ENCODE results near the gene ALDH3A1.

ALDH3A1 gene

DNA sequence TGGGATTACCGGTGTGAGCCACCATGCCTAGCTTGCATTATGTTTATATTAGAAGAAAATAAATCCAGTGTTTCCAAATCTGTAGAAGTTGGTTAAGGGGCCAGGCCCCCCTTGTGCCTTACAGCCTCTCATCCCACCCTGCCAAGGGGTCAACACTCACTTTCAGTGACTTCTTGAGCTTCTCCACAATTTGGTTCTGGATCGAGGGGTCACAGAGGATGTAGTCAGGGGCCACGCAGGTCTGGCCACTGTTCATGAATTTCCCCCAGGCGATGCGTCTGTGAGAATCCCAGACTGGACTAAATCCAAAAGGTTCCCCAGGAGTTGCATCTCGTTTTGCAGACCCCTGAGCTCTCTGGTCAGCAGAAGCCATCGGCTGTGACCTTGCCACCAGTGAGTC is 7.2 kb downstream of the ALDH3A1 start:
- DNase-seq, result no peak

- no peak for DNase-seq
Observed at GRCh38 chr17:19739241-19740201, 8.6 kb downstream of the ALDH3A1 start.

DNA sequence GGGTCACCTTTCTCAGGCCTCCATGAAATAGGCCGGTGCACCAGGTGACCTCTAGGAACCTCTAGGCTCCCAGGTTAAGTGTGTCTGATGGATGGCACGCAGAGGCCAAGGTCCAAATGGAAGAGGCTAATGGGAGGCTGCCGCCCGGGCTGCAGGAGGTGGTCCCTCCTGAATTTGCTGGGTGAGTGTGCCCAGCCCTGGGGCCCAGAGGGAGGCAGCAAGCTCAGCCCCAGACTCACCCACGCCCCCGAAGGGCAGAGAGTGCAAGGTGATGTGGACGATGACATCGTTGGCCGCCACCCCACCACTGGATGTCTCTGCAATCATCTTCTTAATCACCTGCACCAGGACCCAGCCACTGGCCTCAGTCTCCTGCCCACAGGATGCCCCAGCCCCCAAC is 9.3 kb downstream of the ALDH3A1 start:
- DNase-seq, result no peak

GRCh38 chr17:19738073-19738449 is 10.0 kb downstream of the ALDH3A1 start:
- no peak for DNase-seq

GRCh38 chr17:19737305-19738072 is 10.6 kb downstream of the ALDH3A1 start:
- no peak for DNase-seq

DNA sequence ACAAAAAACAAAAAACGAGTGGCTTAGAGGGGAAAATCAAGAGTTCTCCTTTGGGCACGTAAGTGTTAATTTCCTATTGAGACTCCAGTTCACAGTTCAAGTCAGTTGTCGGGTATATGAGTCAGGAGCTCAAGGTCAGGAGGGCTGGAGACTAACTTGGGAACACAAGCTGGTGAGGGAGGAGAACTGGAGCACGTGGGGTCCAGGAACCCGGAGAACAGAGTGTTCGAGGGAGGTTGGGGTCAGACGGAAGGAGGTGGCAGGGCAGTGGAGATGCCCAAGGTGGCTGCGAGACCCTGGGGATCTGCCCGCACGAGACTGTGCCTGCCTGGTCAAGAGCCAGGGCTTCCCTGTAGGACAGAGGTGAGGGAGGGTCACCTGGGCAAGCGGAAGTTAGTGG is 12.0 kb downstream of the ALDH3A1 start:
- DNase-seq, result no peak

DNA sequence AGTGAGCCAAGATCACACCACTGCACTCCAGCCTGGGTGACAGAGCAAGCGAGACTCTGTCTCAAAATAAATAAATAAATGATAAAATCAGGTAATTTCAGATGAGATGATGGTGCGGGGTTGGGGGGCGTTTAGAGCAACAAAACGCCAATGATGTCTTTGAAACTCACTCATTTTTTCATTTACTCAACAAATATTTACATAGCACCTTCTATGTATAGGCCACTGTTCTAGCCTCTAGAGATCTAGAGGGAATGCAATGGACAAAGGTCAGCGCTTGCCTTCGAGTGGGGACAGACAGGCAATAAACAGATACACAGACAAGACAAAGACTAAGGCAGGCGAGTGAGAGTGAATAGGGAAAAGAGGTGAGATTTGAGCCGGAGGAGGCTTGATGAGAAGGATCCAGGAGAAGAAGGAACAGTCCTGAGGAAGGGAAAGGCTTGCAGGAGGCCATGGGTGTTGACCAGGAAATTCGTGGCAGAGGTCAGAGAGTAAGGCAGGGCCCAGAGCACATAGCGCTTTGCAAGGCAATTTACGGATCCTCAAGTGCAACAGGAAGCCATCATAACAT is 14.1 kb downstream of the ALDH3A1 start:
- DNase-seq, result no peak

DNA sequence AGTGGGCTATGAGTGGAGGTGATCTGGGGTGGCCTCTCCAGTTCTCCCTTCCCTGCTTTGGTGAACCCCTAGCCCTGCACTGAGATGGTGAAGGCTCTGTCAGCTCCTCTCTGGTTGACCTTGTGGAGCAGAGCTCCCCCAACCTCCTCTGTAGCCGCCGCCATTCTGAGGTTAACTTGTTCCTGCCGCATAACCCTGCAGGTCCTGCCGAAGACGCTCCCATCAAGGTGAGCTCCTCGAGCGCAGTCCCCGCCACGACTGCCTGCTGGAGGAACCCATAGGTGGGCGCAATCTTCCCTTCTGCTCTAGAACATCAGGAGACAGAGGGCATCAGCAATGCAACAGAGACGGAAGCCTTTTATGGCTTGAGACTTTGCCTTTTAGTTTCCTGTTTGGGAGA is 16.5 kb downstream of the ALDH3A1 start:
- DNase-seq, result no peak

DNA sequence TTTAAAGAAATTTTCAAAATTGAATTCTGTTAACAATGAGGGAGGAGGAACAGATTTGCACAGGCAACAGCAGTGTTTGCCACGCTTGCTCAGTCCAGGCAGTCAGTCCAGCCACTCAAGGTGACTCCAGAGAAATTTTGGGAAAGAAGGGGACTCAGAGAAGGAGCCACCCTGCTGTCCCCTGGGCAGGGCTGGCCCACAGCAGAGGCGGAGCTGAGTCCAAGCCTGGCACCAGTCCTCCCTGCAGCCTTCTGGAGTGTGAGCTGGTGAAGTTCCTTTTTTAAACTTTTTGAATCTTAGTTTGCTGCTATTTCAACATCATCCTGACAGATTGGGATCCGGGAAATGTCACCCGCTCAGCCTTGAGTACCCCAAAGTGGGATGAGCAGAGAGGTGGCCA is 17.3 kb downstream of the ALDH3A1 start:
- no peak for DNase-seq

- DNase-seq, result no peak
Observed at GRCh38 chr17:19729900-19730299, 18.2 kb downstream of the ALDH3A1 start.

- DNase-seq, result no peak
Observed at GRCh38 chr17:19728084-19728495, 20.0 kb downstream of the ALDH3A1 start.

DNA sequence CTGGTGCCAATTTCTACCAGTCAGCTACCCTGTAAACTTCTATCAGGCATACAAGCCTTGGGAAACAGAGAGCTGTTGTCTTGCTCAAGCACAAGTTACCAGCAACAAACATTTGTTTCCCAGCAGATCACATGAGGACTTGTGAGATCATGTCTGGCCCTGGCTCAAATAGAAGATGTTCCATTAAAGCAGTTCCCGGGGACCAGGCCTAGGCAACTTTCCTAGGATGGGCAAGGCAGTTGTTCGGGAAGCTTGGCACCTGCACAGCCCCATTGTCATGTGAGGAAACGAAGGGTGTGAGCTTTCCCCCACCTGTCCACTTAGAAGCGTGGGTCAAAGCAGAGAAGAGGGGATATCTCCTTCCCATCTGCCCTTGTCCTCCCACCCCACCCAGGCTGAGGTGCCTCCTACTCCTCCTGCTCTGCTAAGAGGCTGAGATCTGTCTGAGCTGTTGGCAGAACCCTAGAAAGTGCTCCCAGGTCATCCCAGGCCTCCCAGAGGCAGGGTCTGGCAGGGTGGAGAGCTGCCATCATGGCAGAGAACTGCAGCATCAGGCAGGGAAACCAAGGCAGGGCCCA is 20.5 kb downstream of the ALDH3A1 start:
- DNase-seq, result no peak

GRCh38 chr17:19726631-19727376 is 21.3 kb downstream of the ALDH3A1 start:
- DNase-seq, result no peak

DNA sequence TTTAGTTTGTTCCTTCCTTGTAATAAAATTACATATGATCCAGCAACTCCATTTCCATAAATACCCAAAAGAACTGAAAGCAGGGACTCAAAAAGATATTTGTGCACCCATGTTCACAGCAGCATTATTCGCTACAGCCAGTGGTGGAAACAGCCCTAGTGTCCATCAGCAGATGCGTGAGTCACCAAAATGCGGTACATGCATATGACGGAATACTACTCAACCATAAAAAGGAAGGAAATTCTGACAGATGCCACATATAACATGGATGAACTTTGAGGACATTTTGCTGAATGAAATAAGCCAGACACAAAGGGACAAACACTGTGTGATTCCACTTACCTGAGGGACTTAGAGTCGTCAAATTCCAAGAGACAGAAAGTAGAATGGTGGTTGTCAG is 22.6 kb downstream of the ALDH3A1 start:
- no peak for DNase-seq

DNA sequence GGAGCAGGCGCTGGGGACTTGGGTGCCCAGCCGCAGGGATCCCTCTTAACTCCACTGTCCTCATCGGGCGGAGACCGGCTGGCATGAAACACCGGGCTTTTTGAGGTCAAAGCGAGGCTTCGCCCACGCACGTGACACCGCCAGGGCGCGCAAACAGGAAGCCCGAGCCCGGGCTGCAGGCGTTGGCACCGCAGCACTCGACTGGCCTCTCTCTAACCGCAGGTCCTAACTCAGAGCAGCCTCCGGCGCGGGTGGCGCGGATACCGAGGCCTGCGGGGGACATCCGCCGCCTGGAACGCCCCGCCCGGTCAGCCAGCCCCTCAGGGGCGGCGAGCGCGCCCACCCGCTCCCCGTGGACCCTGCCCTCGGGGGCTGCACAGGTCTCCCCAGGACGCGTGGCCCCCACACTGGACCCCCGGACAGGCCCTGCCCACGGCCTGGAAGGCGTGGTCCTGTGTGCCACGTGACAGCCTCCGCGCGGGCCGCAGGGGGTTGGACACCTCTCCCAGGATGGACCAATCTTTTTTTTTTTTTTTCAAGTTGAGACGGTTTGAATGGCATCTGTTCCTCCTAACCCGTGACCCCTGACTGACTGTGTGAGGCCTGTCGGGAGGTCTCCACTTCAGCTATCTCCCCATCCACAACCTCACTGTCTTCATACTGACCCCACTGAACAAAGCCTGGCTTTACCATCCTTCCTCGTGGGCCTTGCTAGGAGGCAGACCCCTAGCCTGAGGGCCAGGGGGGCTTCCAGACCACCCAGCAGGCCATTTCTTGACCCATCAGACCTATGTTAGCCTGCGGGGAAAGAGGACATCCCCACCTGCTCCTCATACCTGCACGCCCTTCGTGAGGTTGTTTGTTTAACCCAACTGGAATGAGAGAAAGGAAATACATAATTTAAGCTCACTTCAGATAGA is 23.3 kb downstream of the ALDH3A1 start:
- peak; percentile 73 to 77 for DNase-seq

DNA sequence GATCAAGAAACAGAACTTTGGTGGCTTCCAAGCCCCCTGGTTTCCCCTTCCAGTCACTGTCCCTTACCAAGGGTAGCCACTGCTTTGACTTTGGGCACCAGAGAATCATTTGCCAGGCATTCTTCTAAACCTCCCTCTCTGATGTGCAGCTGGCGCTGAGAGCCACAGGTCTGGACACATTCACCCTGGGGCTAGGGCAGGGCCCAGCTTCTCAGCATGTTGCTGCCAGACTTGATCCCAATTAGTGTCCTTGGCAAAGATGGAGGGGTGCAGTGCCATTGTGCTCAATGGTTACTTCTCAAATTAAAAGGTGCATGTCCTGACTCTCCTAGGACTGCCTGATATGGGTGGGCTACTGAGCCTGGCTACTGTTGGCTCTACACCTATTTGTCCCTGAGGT is 24.1 kb downstream of the ALDH3A1 start:
- no peak for DNase-seq

GRCh38 chr17:19720631-19721426 is 27.3 kb downstream of the ALDH3A1 start:
- no peak for DNase-seq

DNA sequence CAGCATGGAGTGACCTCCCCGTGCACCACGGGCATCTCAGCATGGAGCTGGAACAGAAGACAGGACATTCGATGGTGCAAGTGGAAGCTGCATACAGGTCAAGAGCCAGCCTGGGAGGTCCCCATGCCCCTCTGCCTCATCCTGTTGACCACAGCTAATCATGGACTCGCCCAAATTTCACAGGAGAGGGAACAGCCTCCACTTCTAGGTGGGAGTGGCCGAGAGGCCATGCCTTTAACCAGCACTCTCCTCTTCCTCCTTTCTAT is 28.0 kb downstream of the ALDH3A1 start:
- DNase-seq, result no peak

DNA sequence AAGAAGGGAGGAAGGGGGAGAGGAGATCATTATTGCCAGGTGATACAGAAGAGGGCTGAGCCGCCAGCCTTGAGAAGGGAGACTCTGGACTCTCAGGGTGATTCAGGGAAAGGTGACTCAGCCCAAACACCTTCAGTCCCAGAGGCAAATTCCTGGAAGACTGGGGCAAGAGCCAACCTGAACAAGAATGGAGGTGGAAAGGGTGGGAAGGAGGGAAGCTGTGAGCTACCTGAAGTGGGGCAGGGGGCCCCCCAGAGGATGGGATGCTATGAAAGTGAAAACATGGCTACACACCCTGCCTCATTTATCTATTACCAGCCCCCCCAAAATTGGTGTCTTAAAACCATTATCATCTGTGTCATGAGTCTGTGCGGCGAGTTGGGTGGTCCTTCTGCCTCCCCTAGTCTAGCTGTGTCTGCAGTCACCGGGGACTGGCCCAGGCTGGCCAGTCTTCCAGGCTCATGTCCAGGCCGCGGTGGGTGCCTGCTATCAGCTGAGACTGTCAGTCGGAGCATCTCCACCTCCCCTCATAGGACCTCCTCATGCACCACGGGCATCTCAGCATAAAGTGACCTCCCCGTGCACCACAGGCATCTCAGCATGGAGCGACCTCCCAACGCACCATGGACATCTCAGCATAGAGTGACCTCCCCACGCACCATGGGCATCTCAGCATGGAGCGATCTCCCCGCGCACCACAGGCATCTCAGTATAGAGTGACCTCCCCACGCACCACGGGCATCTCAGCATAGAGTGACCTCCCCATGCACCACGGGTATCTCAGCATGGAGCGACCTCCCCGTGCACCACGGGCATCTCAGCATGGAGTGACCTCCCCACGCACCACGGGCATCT is 28.5 kb downstream of the ALDH3A1 start:
- DNase-seq, result no peak

Measured in activated T-cell treated with anti-CD3 and anti-CD28 coated beads, Interleukin-2, amount 50 U/mL, for 48 hours (primary cell).